DMS79 treated with DMSO at 0.1 percent for 48 hours (cell line): ENCODE results near the gene TXN2.
"Not testable (repeated sequence)": the region's sequence is repeated elsewhere in the genome, so short reads cannot be mapped to it uniquely, and the experiment has no call there.

Source experiments
- DNase-seq: peaks from one replicate; lab custom pipeline; 2025; lab: John Stamatoyannopoulos, UW

TXN2 gene

DNA sequence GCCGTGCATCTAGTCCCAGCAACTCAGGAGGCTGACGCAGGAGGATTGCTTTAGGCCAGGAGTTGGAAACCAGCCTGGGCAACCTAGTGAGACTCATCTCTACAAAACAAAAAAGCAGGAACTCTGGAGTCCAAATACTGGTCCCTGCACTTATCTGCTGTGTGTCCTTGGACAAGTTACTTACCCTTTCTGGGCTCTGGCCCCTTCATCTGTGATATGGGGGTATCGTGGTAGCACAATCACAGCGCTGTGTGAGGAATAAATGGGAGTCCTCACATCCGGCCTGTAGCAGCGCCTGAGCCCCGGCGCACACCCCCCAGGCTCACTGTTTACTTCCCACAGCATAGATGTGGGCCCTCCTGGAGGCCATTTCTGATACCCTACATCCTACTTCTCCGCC lies 49.5 kb downstream of the TXN2 start:
- no peak for DNase-seq

- DNase-seq = no peak
Observed at GRCh38 chr22:36430863-36431262, 50.6 kb downstream of the TXN2 start.

GRCh38 chr22:36427952-36428351 lies 53.5 kb downstream of the TXN2 start:
- not testable (repeated sequence) for DNase-seq

DNA sequence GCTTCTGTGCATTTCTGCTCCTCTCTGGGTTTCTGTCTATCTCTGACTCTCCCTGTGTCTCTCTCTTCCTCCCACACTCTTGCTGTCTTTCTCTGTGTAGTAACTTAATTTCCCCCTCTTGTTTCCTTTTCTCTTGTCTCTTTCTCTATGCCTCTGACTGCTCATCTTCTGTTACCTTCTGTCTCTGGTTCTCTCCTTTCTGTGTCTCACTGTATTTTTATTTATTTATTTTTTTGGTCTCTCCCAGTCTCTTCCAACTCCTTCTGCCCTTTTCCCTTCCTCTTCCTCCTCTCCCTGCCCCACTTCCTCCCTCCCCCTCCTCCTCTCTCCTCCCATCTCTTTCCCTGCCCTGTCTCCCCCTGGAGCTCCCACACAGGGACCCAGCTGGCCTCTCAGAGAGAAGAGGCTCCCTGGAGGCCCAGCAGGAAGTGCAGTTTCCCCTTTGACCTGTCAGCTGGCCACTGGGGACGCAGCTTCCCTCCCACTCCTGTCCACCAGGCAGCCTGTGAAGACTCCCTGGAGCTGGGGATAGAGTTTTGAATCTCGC lies 55.4 kb downstream of the TXN2 start:
- no peak for DNase-seq

GRCh38 chr22:36424901-36425579 lies 56.4 kb downstream of the TXN2 start:
- no peak for DNase-seq

DNA sequence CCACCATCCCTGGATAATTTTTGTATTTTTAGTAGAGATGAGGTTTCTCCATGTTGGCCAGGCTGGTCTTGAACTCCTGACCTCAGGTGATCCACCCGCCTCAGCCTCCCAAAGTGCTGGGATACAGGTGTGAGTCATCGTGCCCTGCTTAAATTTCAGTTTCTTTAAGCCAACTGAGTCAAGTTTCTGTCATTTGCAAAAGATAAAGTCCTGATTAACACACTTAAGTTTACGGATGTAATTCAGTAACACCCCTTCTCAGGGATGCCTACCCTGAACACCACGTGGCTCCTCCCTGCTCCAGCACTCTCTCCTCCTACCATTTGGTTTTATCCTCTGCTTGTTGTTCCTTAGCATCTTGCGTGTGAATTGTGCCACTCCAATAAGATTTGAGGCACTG lies 57.0 kb downstream of the TXN2 start:
- not testable (repeated sequence) for DNase-seq

- no peak for DNase-seq
Observed at GRCh38 chr22:36423461-36424404, 57.7 kb downstream of the TXN2 start.

GRCh38 chr22:36422287-36423014 lies 59.0 kb downstream of the TXN2 start:
- no peak for DNase-seq

- no peak for DNase-seq
Observed at GRCh38 chr22:36419912-36420882, 61.2 kb downstream of the TXN2 start.

- DNase-seq = peak; percentile 28
Observed at GRCh38 chr22:36419177-36419911, 62.1 kb downstream of the TXN2 start.

- DNase-seq = no peak
Observed at GRCh38 chr22:36417281-36417686, 64.2 kb downstream of the TXN2 start.
